SK-N-SH treated with all-trans-retinoic acid at 6 μM for 48 hours (cell line): Measurements from ENCODE around the gene HIBCH.

Experiments
- PPARA ChIP-seq: fragments of 250-450 bp; sonication (Bioruptor Pico); IDR thresholded peaks from 2 replicates; pipeline ENCODE4 v1.5.0; 2020; ENCODE audit warnings: mild to moderate bottlenecking, borderline replicate concordance
- SNAI2 ChIP-seq: fragments of 250-450 bp; sonication (Bioruptor Pico); IDR thresholded peaks from 2 replicates; pipeline ENCODE4 v1.5.0; 2020; ENCODE audit warnings: mild to moderate bottlenecking, moderate library complexity
- ZC3H10 ChIP-seq: fragments of 250-450 bp; sonication (Bioruptor Pico); IDR thresholded peaks from 2 replicates; pipeline ENCODE4 v1.5.1; 2021; ENCODE audit warnings: mild to moderate bottlenecking, moderate library complexity
- ZFP3 ChIP-seq: fragments of 250-450 bp; sonication (Bioruptor Pico); IDR thresholded peaks from 2 replicates; pipeline ENCODE4 v1.5.0; 2020; ENCODE audit warnings: mild to moderate bottlenecking, moderate library complexity

GRCh38 chr2:190188289-190188688 lies 131.3 kb downstream of the HIBCH start:
- no peak for TF ChIP-seq SNAI2 (CRISPR knock-in tag)
- no peak for TF ChIP-seq PPARA (CRISPR knock-in tag)
- no peak for TF ChIP-seq ZC3H10 (CRISPR knock-in tag)
- TF ChIP-seq ZFP3 (CRISPR knock-in tag): no peak
